Ascending aorta (tissue), 2 donors: ENCODE results near the gene CAMTA1. TPM values are rescaled to one million over a fixed set of nuclear protein-coding genes. Genes with fewer than 3 reads are reported as not detected.
"Not testable (repeated sequence)": the region's sequence is repeated elsewhere in the genome, so short reads cannot be mapped to it uniquely, and the experiment has no call there.

Experiments used
- DNase-seq, 2 donors: peaks; one replicate each; pipeline ENCODE4 v3.0.0-alpha.2; 2019; ENCODE audit warnings: low spot score in 2 of 2
- H3K27ac ChIP-seq, 2 donors: fragments of 200-600 bp; sonication (generic); one replicate each; pipeline ENCODE4 v1.5.1; 2016 to 2017; ENCODE audit warnings: mild to moderate bottlenecking in 1 of 2
- H3K27me3 ChIP-seq: fragments of 200-600 bp; sonication (generic); one replicate; pipeline ENCODE4 v1.5.1; 2017
- H3K36me3 ChIP-seq, 2 donors: fragments of 200-600 bp; sonication (generic); one replicate each; pipeline ENCODE4 v1.5.1; 2016
- H3K4me1 ChIP-seq, 2 donors: fragments of 200-600 bp; sonication (generic); one replicate each; pipeline ENCODE4 v1.5.1; 2016 to 2017; ENCODE audit warnings: mild to moderate bottlenecking in 1 of 2
- H3K4me3 ChIP-seq, 2 donors: fragments of 200-600 bp; sonication (generic); one replicate each; pipeline ENCODE4 v1.5.1; 2016 to 2017; ENCODE audit warnings: mild to moderate bottlenecking in 1 of 2
- H3K9me3 ChIP-seq, 2 donors: fragments of 200-600 bp; sonication (generic); one replicate each; pipeline ENCODE4 v1.5.1; 2016
- CTCF ChIP-seq, 3 experiments: fragments of 200-600 bp in 2 of 3; fragments of 450-650 bp in 1 of 3; sonication (generic) in 2 of 3; IDR thresholded peaks; one replicate each; pipeline ENCODE4 v1.5.1; 2016 to 2019; ENCODE audit warnings: antibody characterized with exemption in 3 of 3, mild to moderate bottlenecking in 1 of 3, moderate library complexity in 1 of 3
- intact Hi-C: fragments of 100-400 bp; cut with DNase I; formaldehyde crosslinking; loops from one replicate; pipeline ENCODE4 v1.15.1; 2023
- total RNA-seq: library from RNA; depleted of rRNA; stranded (reverse); fragments of >200 nt; gene quantifications from one replicate; pipeline ENCODE4 v1.1.0, GENCODE V29; 2016

The CAMTA1 gene
- 53.3 TPM for total RNA-seq

- Histone ChIP-seq H3K4me3 (peak within 1 kb of the TSS; percentile 93 to 98), H3K4me1 (peaks cover 4 to 21% of the 10 kb centered on the region in 2 donors), H3K27me3 (no peaks in the 10 kb centered on the region), H3K27ac (peak within 1 kb of the TSS; percentile 99 to 100), H3K36me3 (no peaks in the 10 kb centered on the region), H3K9me3 (no peaks in the 10 kb centered on the region)
- no peak for DNase-seq
- TF ChIP-seq CTCF (IDR thresholded peaks at IDR 0.05) = no peak
- intact Hi-C loops = loop anchor here (1.0 to 5.0 kb wide), 4 partner anchors 59 to 183 kb away; partner anchors contain the start of gene KLHL21
These were observed at the start of gene CAMTA1 for GRCh38 chr1:6785318-6785727. TSS of gene CAMTA1 (plus strand) at chr1:6785454. CDS start at chr1:6785531, 77 bp downstream.

- Histone ChIP-seq H3K27ac (no peak overlapping the region), H3K9me3 (no peaks in the 10 kb centered on the region), H3K4me3 (no peak overlapping the region), H3K4me1 (peaks cover 6 to 11% of the 10 kb centered on the region in 2 donors), H3K27me3 (no peaks in the 10 kb centered on the region), H3K36me3 (no peaks in the 10 kb centered on the region)
- intact Hi-C loops = no loop called here
- DNase-seq = no peak
- TF ChIP-seq CTCF (IDR thresholded peaks at IDR 0.05) = no peak
These were observed 46.1 kb upstream of the CAMTA1 start for GRCh38 chr1:6738987-6739676.

- H3K27me3 ChIP-seq, H3K4me3 ChIP-seq, DNase-seq, H3K36me3 ChIP-seq, H3K9me3 ChIP-seq: not testable (repeated sequence)
- Histone ChIP-seq H3K27ac (peak overlapping the region; percentile 90 to 93), H3K4me1 (peaks cover 6 to 11% of the 10 kb centered on the region in 2 donors)
- intact Hi-C loops = loop anchor here (1.0 kb wide), 1 partner anchor 42 kb away; no protein-coding TSS in a partner anchor
These were observed 42.5 kb upstream of the CAMTA1 start for GRCh38 chr1:6742676-6743188.

- intact Hi-C loops = loop anchor here (1.0 kb wide), 1 partner anchor 41 kb away; no protein-coding TSS in a partner anchor
- DNase-seq = peak; percentile 9 to 84
- peak overlapping the region in 1 of 2 donors; percentile 43 for H3K4me3 ChIP-seq
- TF ChIP-seq CTCF (IDR thresholded peaks at IDR 0.05) = no peak
- H3K4me1 ChIP-seq = peaks cover 6 to 11% of the 10 kb centered on the region in 2 donors
- H3K9me3 ChIP-seq = no peaks in the 10 kb centered on the region
- H3K27ac ChIP-seq = peak overlapping the region; percentile 90 to 93
- no peaks in the 10 kb centered on the region for H3K36me3 ChIP-seq
- no peaks in the 10 kb centered on the region for H3K27me3 ChIP-seq
These were observed 41.8 kb upstream of the CAMTA1 start for GRCh38 chr1:6743189-6744101.

GRCh38 chr1:6745073-6745472 lies 40.2 kb upstream of the CAMTA1 start:
- no peak for TF ChIP-seq CTCF (IDR thresholded peaks at IDR 0.05)
- intact Hi-C loops = no loop called here
- Histone ChIP-seq H3K9me3 (no peaks in the 10 kb centered on the region), H3K36me3 (no peaks in the 10 kb centered on the region), H3K27ac (no peak overlapping the region), H3K4me1 (peaks cover 6 to 11% of the 10 kb centered on the region in 2 donors), H3K4me3 (no peak overlapping the region), H3K27me3 (no peaks in the 10 kb centered on the region)
- no peak for DNase-seq
